ENCODE measurements around the gene RTKN.
"Not testable (repeated sequence)": the region's sequence is repeated elsewhere in the genome, so short reads cannot be mapped to it uniquely, and the experiment has no call there.

The RTKN gene

DNA sequence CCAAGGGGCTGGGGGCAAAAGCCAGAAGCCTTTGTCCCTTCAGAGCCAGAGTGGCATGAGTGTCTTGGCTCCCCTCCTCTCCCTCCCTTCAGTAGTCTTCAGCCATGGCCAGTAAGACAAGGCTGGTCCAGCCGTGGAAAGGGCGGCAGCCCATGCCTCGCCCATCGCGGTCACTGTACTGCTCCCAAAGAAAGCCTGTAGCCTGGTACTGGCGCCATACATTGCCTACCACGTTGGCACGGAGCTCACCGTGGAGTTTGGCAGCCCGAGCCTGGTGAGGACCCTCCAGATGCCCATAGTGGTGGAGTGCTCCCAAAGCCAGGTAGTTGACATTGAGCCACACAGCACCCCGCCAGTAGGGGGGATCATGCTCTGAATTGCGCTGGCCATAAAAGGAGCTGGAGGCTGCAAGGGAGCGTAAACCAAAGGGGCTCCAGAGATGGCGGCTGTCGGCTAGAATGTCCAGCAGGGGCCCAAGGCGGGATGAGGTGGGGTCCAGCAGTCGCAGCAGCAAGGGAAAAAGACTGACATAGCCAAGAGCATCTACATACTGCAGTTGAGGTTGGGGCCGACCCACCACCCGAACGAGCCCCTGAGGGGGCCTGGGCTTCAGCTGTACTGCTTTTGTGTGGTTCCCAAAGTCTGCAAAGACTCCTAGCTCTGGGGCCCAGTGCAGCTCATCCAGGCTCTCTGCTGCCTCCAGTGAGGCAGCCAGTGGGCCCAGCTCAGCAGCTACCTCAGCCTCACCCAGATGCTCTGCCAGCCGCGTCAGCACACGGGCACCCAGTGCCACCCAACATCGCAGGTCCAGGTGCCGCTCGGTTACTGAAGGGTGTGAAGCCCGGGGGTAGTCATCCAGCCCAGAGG lies 19.7 kb upstream of the RTKN start:
- Histone ChIP-seq H3K4me1 (ENCODE audit: control insufficient read depth in 2 of 2, insufficient read depth in 2 of 2, low read length in 2 of 2) (peaks cover 22 to 28% of the 10 kb centered on the region in 2 donors), H3K4me3 (ENCODE audit: low read length in 2 of 2) (no peak overlapping the region)

DNA sequence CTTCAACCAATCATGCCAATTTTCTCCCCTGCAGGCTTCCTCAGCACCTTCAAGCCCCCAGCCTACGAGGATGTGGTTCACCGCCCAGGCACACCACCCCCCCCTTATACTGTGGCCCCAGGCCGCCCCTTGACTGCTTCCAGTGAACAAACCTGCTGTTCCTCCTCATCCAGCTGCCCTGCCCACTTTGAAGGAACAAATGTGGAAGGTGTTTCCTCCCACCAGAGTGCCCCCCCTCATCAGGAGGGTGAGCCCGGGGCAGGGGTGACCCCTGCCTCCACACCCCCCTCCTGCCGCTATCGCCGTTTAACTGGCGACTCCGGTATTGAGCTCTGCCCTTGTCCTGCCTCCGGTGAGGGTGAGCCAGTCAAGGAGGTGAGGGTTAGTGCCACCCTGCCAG lies 18.4 kb upstream of the RTKN start:
- H3K9ac ChIP-seq (ENCODE audit: low read depth in 1 of 2, low read length in 2 of 2); H3K27me3 ChIP-seq (ENCODE audit: control insufficient read depth in 2 of 2, insufficient read depth in 2 of 2, low read length in 2 of 2); H3K27ac ChIP-seq (ENCODE audit: low read depth in 2 of 2, low read length in 2 of 2); H3K9me3 ChIP-seq (ENCODE audit: control insufficient read depth in 2 of 2, low read length in 2 of 2); H3K4me3 ChIP-seq (ENCODE audit: low read length in 2 of 2): not testable (repeated sequence)
- Histone ChIP-seq H3K36me3 (ENCODE audit: control insufficient read depth in 2 of 2, insufficient read depth in 2 of 2, low read length in 2 of 2) (peaks cover 8 to 20% of the 10 kb centered on the region in 2 donors), H3K4me1 (ENCODE audit: control insufficient read depth in 2 of 2, insufficient read depth in 2 of 2, low read length in 2 of 2) (peaks cover 30 to 34% of the 10 kb centered on the region in 2 donors)

More for the DNA sequence above, 19.7 kb upstream of the RTKN start:
- Histone ChIP-seq H3K27me3 (ENCODE audit: control insufficient read depth in 2 of 2, insufficient read depth in 2 of 2, low read length in 2 of 2) (no peaks in the 10 kb centered on the region), H3K27ac (ENCODE audit: low read depth in 2 of 2, low read length in 2 of 2) (no peak overlapping the region), H3K9ac (ENCODE audit: low read depth in 1 of 2, low read length in 2 of 2) (no peak overlapping the region), H3K36me3 (ENCODE audit: control insufficient read depth in 2 of 2, insufficient read depth in 2 of 2, low read length in 2 of 2) (peaks cover 8 to 16% of the 10 kb centered on the region in 2 donors), H3K9me3 (ENCODE audit: control insufficient read depth in 2 of 2, low read length in 2 of 2) (no peaks in the 10 kb centered on the region)

DNA sequence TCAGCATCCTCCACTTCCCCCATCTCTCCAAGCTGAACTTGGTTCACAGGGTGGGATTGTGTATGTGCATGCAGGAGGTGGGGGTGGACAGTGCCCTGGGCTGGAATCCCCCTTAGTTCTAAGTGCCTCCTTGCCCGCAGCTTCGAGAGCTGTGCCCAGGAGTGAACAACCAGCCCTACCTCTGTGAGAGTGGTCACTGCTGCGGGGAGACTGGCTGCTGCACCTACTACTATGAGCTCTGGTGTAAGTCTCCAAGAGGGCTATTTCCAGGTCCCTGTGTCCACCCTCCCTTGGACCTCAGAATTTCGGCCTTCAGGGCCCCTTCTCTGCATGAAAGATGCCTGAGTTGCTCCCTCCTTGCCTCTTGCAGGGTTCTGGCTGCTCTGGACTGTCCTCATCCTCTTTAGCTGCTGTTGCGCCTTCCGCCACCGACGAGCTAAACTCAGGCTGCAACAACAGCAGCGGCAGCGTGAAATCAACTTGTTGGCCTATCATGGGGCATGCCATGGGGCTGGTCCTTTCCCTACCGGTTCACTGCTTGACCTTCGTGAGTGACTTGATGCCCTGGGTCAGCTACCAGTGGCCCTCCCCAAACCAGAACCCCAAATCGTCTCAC lies 17.9 kb upstream of the RTKN start:
- peak overlapping the region in 1 of 2 donors; percentile 91 for H3K4me3 ChIP-seq (ENCODE audit: low read length in 2 of 2)
- not testable (repeated sequence) for H3K9me3 ChIP-seq (ENCODE audit: control insufficient read depth in 2 of 2, low read length in 2 of 2); H3K27ac ChIP-seq (ENCODE audit: low read depth in 2 of 2, low read length in 2 of 2); H3K27me3 ChIP-seq (ENCODE audit: control insufficient read depth in 2 of 2, insufficient read depth in 2 of 2, low read length in 2 of 2)
- peaks cover 8 to 20% of the 10 kb centered on the region in 2 donors for H3K36me3 ChIP-seq (ENCODE audit: control insufficient read depth in 2 of 2, insufficient read depth in 2 of 2, low read length in 2 of 2)
- peaks cover 32 to 33% of the 10 kb centered on the region in 2 donors for H3K4me1 ChIP-seq (ENCODE audit: control insufficient read depth in 2 of 2, insufficient read depth in 2 of 2, low read length in 2 of 2)
- H3K9ac ChIP-seq (ENCODE audit: low read depth in 1 of 2, low read length in 2 of 2) = peak overlapping the region in 1 of 2 donors; percentile 41

DNA sequence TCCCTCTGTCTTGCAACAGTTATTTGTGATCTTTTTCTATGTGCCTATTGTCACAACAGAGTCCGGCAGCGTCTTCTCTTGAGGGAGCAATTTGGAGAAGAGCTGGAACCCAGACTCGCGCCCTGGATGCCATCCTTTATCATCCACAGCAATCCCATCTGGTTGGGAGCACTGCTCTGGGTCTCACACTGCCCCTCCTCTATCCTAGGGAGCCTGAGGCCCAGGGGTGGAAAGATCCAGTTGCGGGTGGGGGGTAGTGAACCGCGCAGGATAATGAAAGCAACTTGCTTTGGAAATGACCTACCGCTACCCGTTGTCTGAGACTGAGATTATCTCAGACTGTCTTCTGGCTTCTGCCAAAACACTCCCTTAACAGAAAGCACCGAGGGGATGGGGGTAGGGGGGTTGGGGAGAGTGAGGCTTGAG lies 17.2 kb upstream of the RTKN start:
- H3K36me3 ChIP-seq (ENCODE audit: control insufficient read depth in 2 of 2, insufficient read depth in 2 of 2, low read length in 2 of 2) = peaks cover 8 to 20% of the 10 kb centered on the region in 2 donors
- H3K27ac ChIP-seq (ENCODE audit: low read depth in 2 of 2, low read length in 2 of 2) = peak overlapping the region; percentile 60 to 65
- H3K4me3 ChIP-seq (ENCODE audit: low read length in 2 of 2) = peak overlapping the region; percentile 82 to 91
- H3K27me3 ChIP-seq (ENCODE audit: control insufficient read depth in 2 of 2, insufficient read depth in 2 of 2, low read length in 2 of 2) = no peaks in the 10 kb centered on the region
- peak overlapping the region; percentile 58 to 64 for H3K9ac ChIP-seq (ENCODE audit: low read depth in 1 of 2, low read length in 2 of 2)
- H3K4me1 ChIP-seq (ENCODE audit: control insufficient read depth in 2 of 2, insufficient read depth in 2 of 2, low read length in 2 of 2) = peaks cover 25 to 28% of the 10 kb centered on the region in 2 donors
- H3K9me3 ChIP-seq (ENCODE audit: control insufficient read depth in 2 of 2, low read length in 2 of 2) = no peaks in the 10 kb centered on the region

DNA sequence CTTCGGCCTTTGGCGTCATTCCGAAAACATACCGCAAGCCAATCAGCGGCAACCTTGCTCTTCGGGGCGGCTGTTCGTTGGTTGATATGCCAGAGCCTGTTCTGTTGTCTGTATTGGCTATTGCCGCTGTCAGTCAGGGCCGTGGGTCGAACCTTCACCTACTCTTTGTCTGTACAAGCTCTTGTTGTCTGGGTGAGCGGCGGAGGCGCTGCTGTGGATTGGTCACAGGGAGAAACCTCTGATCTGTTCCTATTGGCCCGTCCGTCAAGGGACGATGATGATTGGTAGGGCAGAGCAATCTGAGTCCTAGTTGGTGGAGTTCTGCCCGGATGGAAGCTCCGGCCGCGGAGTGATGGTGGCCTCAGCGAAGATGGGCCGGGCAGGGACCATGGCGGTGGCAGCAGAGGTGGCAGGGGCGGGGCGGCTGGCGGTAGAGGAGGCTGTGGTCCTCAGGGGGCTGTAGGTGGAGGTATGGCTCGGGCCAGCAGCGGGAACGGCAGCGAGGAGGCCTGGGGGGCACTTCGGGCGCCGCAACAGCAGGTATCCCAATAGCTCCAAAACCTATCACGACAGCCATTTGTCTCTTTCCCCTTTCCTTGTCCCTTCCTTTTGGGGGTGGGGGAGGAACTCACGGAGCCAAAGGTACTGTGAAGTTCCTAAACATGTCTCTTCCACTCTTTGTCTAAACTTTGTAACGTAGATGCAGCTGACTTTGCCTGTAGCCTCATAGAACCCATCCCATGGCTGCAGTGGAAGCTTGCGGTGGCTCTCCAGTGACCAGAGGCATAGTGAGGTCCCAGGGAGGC lies 16.6 kb upstream of the RTKN start, which contains the start of gene WBP1:
TSS of gene WBP1 (plus strand) at position 307 of the 806 bp plus-strand sequence. CDS start at position 472, 165 bp downstream.
- peak within 1 kb of the TSS; percentile 82 to 91 for H3K4me3 ChIP-seq (ENCODE audit: low read length in 2 of 2)
- H3K9me3 ChIP-seq (ENCODE audit: control insufficient read depth in 2 of 2, low read length in 2 of 2) = no peaks in the 10 kb centered on the region
- H3K9ac ChIP-seq (ENCODE audit: low read depth in 1 of 2, low read length in 2 of 2) = peak within 1 kb of the TSS; percentile 86 to 95
- H3K27me3 ChIP-seq (ENCODE audit: control insufficient read depth in 2 of 2, insufficient read depth in 2 of 2, low read length in 2 of 2) = no peaks in the 10 kb centered on the region
- H3K4me1 ChIP-seq (ENCODE audit: control insufficient read depth in 2 of 2, insufficient read depth in 2 of 2, low read length in 2 of 2) = peaks cover 25 to 26% of the 10 kb centered on the region in 2 donors
- H3K27ac ChIP-seq (ENCODE audit: low read depth in 2 of 2, low read length in 2 of 2) = peak within 1 kb of the TSS; percentile 94 to 100
- H3K36me3 ChIP-seq (ENCODE audit: control insufficient read depth in 2 of 2, insufficient read depth in 2 of 2, low read length in 2 of 2) = peaks cover 8 to 20% of the 10 kb centered on the region in 2 donors

DNA sequence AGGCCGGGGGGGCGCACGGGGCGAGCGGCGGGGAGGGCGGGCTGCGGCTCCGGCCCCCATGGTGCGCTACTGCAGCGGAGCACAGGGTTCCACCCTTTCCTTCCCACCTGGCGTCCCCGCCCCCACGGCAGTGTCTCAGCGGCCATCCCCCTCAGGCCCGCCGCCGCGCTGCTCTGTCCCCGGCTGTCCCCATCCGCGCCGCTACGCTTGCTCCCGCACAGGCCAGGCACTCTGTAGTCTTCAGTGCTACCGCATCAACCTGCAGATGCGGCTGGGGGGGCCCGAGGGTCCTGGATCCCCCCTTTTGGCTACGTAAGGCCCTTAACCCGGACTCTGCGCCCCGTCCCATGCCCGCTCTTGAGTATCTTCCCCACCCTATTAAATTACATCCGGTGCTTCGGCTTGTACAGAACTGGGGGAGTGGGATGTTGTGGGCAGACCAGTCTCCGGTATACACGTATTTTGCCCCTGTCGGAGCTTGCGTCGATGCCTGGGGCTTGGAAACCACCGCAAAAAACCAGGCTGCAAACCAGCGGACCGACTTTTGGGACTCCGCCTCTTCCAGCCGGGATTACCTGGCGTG lies 15.9 kb upstream of the RTKN start:
- Histone ChIP-seq H3K36me3 (ENCODE audit: control insufficient read depth in 2 of 2, insufficient read depth in 2 of 2, low read length in 2 of 2) (peaks cover 8 to 16% of the 10 kb centered on the region in 2 donors), H3K9ac (ENCODE audit: low read depth in 1 of 2, low read length in 2 of 2) (peak overlapping the region; percentile 86 to 95), H3K4me1 (ENCODE audit: control insufficient read depth in 2 of 2, insufficient read depth in 2 of 2, low read length in 2 of 2) (peaks cover 25 to 26% of the 10 kb centered on the region in 2 donors), H3K27me3 (ENCODE audit: control insufficient read depth in 2 of 2, insufficient read depth in 2 of 2, low read length in 2 of 2) (no peaks in the 10 kb centered on the region), H3K27ac (ENCODE audit: low read depth in 2 of 2, low read length in 2 of 2) (peak overlapping the region; percentile 94 to 100), H3K4me3 (ENCODE audit: low read length in 2 of 2) (peak overlapping the region; percentile 82 to 91), H3K9me3 (ENCODE audit: control insufficient read depth in 2 of 2, low read length in 2 of 2) (no peaks in the 10 kb centered on the region)

DNA sequence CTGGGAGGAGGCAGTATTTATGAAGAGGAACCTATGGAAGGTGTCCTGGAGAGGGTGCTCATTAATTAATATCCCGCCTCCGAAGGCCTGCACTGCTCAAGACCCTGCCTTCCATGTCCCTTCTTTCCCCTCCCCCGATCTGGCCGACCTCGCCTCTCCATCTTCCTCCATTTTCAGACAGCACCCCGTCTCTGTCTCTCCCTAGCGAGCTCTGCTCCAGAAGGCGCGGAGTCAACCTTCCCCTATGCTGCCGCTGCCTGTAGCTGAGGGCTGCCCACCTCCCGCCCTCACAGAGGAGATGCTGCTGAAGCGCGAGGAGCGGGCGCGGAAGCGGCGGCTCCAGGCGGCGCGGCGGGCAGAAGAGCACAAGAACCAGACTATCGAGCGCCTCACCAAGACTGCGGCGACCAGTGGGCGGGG lies 15.4 kb upstream of the RTKN start:
- Histone ChIP-seq H3K4me1 (ENCODE audit: control insufficient read depth in 2 of 2, insufficient read depth in 2 of 2, low read length in 2 of 2) (peaks cover 25 to 26% of the 10 kb centered on the region in 2 donors), H3K27ac (ENCODE audit: low read depth in 2 of 2, low read length in 2 of 2) (peak overlapping the region; percentile 94 to 100), H3K9ac (ENCODE audit: low read depth in 1 of 2, low read length in 2 of 2) (peak overlapping the region; percentile 71 to 77), H3K27me3 (ENCODE audit: control insufficient read depth in 2 of 2, insufficient read depth in 2 of 2, low read length in 2 of 2) (no peaks in the 10 kb centered on the region), H3K9me3 (ENCODE audit: control insufficient read depth in 2 of 2, low read length in 2 of 2) (no peaks in the 10 kb centered on the region), H3K4me3 (ENCODE audit: low read length in 2 of 2) (peak overlapping the region; percentile 82 to 91), H3K36me3 (ENCODE audit: control insufficient read depth in 2 of 2, insufficient read depth in 2 of 2, low read length in 2 of 2) (peaks cover 8 to 11% of the 10 kb centered on the region in 2 donors)

DNA sequence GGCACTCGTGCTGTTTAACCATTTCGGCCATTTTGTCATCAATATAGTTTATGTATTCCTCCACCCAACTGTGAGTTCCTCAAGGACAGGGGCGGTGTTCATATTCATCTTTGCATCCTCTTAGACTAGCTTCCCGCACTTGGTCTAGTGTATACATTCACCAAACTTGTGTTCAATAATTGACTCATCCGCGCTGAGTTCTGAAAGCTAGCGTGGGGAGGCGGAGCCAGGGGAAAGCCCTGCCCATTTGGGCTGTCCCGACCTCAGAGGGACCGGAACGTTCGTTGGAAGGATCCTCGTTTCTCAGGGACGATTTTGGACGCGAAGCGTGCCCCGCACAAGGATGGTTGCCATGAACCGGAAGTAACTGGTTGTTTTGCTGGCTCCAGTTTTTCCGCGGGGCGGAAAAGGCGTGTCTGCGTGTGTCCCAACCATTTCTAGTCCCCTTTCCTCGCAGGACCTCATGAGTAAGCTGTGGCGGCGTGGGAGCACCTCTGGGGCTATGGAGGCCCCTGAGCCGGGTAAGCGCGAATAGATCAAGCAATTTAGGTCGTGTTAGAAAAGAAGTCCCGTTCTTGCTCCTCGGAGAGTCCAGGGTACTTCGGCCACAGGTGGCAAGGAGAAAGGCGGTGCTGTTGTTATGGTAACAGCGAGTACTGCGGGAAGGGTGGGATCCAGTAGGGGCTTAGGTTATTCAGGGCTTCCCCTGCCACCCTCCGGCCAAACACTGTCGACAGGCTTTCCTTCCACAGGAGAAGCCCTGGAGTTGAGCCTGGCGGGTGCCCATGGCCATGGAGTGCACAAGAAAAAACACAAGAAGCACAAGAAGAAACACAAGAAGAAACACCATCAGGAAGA lies 13.1 kb upstream of the RTKN start, which contains the start of gene INO80B:
TSS of gene INO80B (plus strand) at position 434 of the 858 bp plus-strand sequence. CDS start at position 464, 30 bp downstream.
- Histone ChIP-seq H3K4me1 (ENCODE audit: control insufficient read depth in 2 of 2, insufficient read depth in 2 of 2, low read length in 2 of 2) (peaks cover 25 to 26% of the 10 kb centered on the region in 2 donors), H3K36me3 (ENCODE audit: control insufficient read depth in 2 of 2, insufficient read depth in 2 of 2, low read length in 2 of 2) (peaks cover 0 to 3% of the 10 kb centered on the region in 2 donors), H3K9me3 (ENCODE audit: control insufficient read depth in 2 of 2, low read length in 2 of 2) (no peaks in the 10 kb centered on the region), H3K4me3 (ENCODE audit: low read length in 2 of 2) (peak within 1 kb of the TSS; percentile 79 to 95), H3K9ac (ENCODE audit: low read depth in 1 of 2, low read length in 2 of 2) (peak within 1 kb of the TSS; percentile 79 to 80), H3K27me3 (ENCODE audit: control insufficient read depth in 2 of 2, insufficient read depth in 2 of 2, low read length in 2 of 2) (no peaks in the 10 kb centered on the region), H3K27ac (ENCODE audit: low read depth in 2 of 2, low read length in 2 of 2) (peak within 1 kb of the TSS in 1 of 2 donors; percentile 63)

Measured in mucosa of rectum (tissue), 2 donors.